GM19468 (cell line): Measurements from ENCODE around the gene PCARE.
"Not testable (repeated sequence)": the region's sequence is repeated elsewhere in the genome, so short reads cannot be mapped to it uniquely, and the experiment has no call there.

Experiments used
- ATAC-seq: cut with Tn5 transposase; IDR thresholded peaks from one replicate; pipeline ENCODE4 v1.9.1; 2021; ENCODE audit warnings: mild to moderate bottlenecking, moderate library complexity, moderate number of reproducible peaks; ENCODE audit not compliant: unreplicated experiment; ENCODE audit errors: extremely low read depth

Gene PCARE

GRCh38 chr2:29100564-29100963, 26.2 kb upstream of the PCARE start:
- no peak for ATAC-seq

GRCh38 chr2:29097569-29097968, 23.2 kb upstream of the PCARE start:
- no peak for ATAC-seq

GRCh38 chr2:29096969-29097368, 22.6 kb upstream of the PCARE start:
- no peak for ATAC-seq

- not testable (repeated sequence) for ATAC-seq
These were observed 16.0 kb upstream of the PCARE start for GRCh38 chr2:29090311-29090710.

- ATAC-seq, result no peak
These were observed 10.2 kb upstream of the PCARE start for GRCh38 chr2:29084554-29084953.

GRCh38 chr2:29082804-29083495, 8.6 kb upstream of the PCARE start:
- ATAC-seq, result no peak

GRCh38 chr2:29080886-29081743, 6.8 kb upstream of the PCARE start:
- no peak for ATAC-seq

GRCh38 chr2:29079887-29080286, 5.6 kb upstream of the PCARE start:
- no peak for ATAC-seq

- no peak for ATAC-seq
These were observed 1.8 kb upstream of the PCARE start for GRCh38 chr2:29075894-29076705.

- no peak for ATAC-seq
These were observed 390 bp downstream of the PCARE start for GRCh38 chr2:29073933-29074332.

GRCh38 chr2:29072971-29073725, 1.2 kb downstream of the PCARE start:
- no peak for ATAC-seq

- no peak for ATAC-seq
These were observed 2.1 kb downstream of the PCARE start for GRCh38 chr2:29072251-29072650.

GRCh38 chr2:29071032-29071975, 3.0 kb downstream of the PCARE start:
- no peak for ATAC-seq

- ATAC-seq, result no peak
These were observed 3.8 kb downstream of the PCARE start for GRCh38 chr2:29070526-29070925.

GRCh38 chr2:29068513-29068912, 5.8 kb downstream of the PCARE start:
- ATAC-seq, result no peak

GRCh38 chr2:29066997-29067605, 7.2 kb downstream of the PCARE start:
- no peak for ATAC-seq

GRCh38 chr2:29066271-29066860, 8.0 kb downstream of the PCARE start:
- ATAC-seq, result no peak
